ENCODE results near the gene FAM25G.
"Not testable (repeated sequence)": the region's sequence is repeated elsewhere in the genome, so short reads cannot be mapped to it uniquely, and the experiment has no call there.

GRCh38 chr10:47461261-47461687 is 30.2 kb downstream of the FAM25G start:
- TF ChIP-seq GABPA (IDR thresholded peaks at IDR 0.05; ENCODE audit: low read depth); CTCF (IDR thresholded peaks at IDR 0.05; ENCODE audit: insufficient read depth, low read length); POLR2AphosphoS5 (IDR thresholded peaks at IDR 0.05; ENCODE audit: low read depth): not testable (repeated sequence)
